AG09309 (cell line): ENCODE results near the gene CCL14.

Source experiments
- DNase-seq: peaks from one replicate; pipeline ENCODE4 v3.0.0-alpha.2; 2010; ENCODE audit warnings: low read depth
- H3K4me3 ChIP-seq: 2 replicates; pipeline ENCODE4 v1.5.1; 2011; ENCODE audit warnings: mild to moderate bottlenecking, low read depth, low read length, moderate library complexity; ENCODE audit not compliant: control insufficient read depth
- CTCF ChIP-seq: IDR thresholded peaks from 2 replicates; pipeline ENCODE4 v1.5.1; 2011; ENCODE audit warnings: mild to moderate bottlenecking, low read depth, low read length, inconsistent platforms; ENCODE audit not compliant: insufficient read depth, control insufficient read depth; ENCODE audit errors: missing control alignments

CCL14 gene

GRCh38 chr17:35981246-35981645, 5.3 kb downstream of the CCL14 start, which contains the start of gene CCL16:
CCL16 (minus strand) TSS chr17:35981497; CDS start chr17:35981420, 77 bp downstream.
- no peak for TF ChIP-seq CTCF
- H3K4me3 ChIP-seq, result no peak within 1 kb of the TSS
- DNase-seq, result no peak

DNA sequence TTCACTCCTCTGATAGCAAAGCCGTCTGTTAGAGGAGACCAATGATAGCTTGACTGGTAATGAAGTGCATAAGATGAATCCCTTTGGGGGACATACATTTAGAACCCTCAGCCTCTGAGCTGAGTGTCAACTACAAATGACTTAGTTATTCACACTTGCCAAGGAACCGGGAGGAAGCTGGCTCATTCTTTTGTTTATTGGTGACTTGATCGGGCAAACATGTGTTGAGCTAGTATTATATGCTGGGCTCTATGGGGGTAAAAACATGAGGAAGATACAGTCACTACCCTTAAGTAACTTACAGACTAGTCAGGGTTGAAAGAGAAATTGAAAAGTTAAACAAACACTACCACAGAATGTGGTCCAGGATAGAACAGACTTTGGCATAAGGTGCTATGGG, 8.2 kb downstream of the CCL14 start:
- DNase-seq, result no peak
- no peak for TF ChIP-seq CTCF
- H3K4me3 ChIP-seq, result no peak overlapping the region

DNA sequence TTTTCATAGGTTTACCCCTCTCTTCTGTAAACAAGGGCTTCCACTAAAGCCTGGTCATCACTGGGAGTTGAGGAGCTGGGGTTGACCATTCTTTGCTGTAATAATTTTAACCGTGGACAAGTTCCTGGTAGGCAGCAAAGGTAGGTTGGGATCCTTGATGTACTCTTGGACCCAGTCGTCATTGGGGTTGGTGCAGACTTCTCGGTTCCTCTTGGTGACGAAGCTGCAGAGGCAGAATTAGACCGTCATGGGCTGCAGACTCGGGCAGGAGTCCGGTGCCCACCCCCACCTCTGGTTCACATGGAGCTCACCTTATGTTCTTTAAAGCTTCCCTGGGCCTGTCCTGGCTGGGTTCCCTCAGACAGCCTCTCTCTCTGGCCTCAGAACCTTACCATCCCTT, 9.0 kb downstream of the CCL14 start:
- no peak for TF ChIP-seq CTCF

GRCh38 chr17:35973333-35974260, 12.9 kb downstream of the CCL14 start:
- DNase-seq, result no peak

More for the DNA sequence above, 9.0 kb downstream of the CCL14 start:
- DNase-seq, result no peak
- H3K4me3 ChIP-seq, result no peak overlapping the region

GRCh38 chr17:35972945-35973332, 13.6 kb downstream of the CCL14 start:
- DNase-seq, result no peak
- no peak for TF ChIP-seq CTCF
- no peak overlapping the region for H3K4me3 ChIP-seq

More at GRCh38 chr17:35973333-35974260, 12.9 kb downstream of the CCL14 start:
- no peak for TF ChIP-seq CTCF
- H3K4me3 ChIP-seq, result no peak overlapping the region

- no peak for TF ChIP-seq CTCF
- H3K4me3 ChIP-seq, result no peak overlapping the region
- no peak for DNase-seq
These were observed 14.0 kb downstream of the CCL14 start for GRCh38 chr17:35972535-35972934.

DNA sequence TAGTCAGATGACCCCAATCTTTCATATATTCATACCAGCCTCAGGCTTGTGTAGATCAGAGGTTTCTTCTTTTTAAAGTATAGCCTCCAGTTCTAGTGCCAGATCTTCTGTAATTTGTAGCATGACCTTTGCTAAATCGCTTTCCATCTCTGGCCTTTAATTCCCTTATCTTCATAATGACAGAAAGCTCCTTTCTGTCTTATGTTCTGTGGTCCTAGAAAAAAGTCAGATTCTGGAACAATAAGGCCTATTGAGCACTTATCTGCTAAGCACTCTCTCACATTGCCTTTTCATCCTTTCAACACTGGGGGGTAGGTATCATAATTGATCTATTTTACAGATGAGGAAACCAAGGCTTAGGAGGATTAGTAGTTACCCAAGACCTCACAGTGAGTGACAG, 14.5 kb downstream of the CCL14 start:
- no peak for DNase-seq
- no peak overlapping the region for H3K4me3 ChIP-seq
- no peak for TF ChIP-seq CTCF
